Measurements from ENCODE around the gene PKM.
"Not testable (repeated sequence)": the region's sequence is repeated elsewhere in the genome, so short reads cannot be mapped to it uniquely, and the experiment has no call there.

PKM gene

GRCh38 chr15:72231066-72231832, at the start of gene PKM:
TSS of gene PKM (minus strand) at chr15:72231190. CDS start at chr15:72219097, 12,093 bp downstream.
- DNase-seq (ENCODE audit: low read depth in 3 of 3, low spot score in 1 of 3), result peak; percentile 84 to 94 (median 88)

- no peak for DNase-seq (ENCODE audit: low read depth in 3 of 3, low spot score in 1 of 3)
Measured at GRCh38 chr15:72280751-72281150, 49.8 kb upstream of the PKM start.

GRCh38 chr15:72278737-72279136, 47.7 kb upstream of the PKM start:
- no peak for DNase-seq (ENCODE audit: low read depth in 3 of 3, low spot score in 1 of 3)

- no peak for DNase-seq (ENCODE audit: low read depth in 3 of 3, low spot score in 1 of 3)
Measured at GRCh38 chr15:72276326-72276700, 45.3 kb upstream of the PKM start.

- not testable (repeated sequence) for DNase-seq (ENCODE audit: low read depth in 3 of 3, low spot score in 1 of 3)
Measured at GRCh38 chr15:72275635-72276325, 44.8 kb upstream of the PKM start.

GRCh38 chr15:72272997-72273352, 42.0 kb upstream of the PKM start:
- no peak for DNase-seq (ENCODE audit: low read depth in 3 of 3, low spot score in 1 of 3)

- DNase-seq (ENCODE audit: low read depth in 3 of 3, low spot score in 1 of 3), result peak; percentile 93 to 98 (median 98)
Measured at GRCh38 chr15:72272213-72272996, 41.4 kb upstream of the PKM start, which contains the start of gene PARP6. TSS of gene PARP6 (minus strand) at chr15:72272554. CDS start at chr15:72267477, 5,077 bp downstream.

- DNase-seq (ENCODE audit: low read depth in 3 of 3, low spot score in 1 of 3), result peak in 1 of 3 donors; percentile 22
Measured at GRCh38 chr15:72271895-72272212, 40.9 kb upstream of the PKM start.

- DNase-seq (ENCODE audit: low read depth in 3 of 3, low spot score in 1 of 3), result no peak
Measured at GRCh38 chr15:72271221-72271620, 40.2 kb upstream of the PKM start.

- no peak for DNase-seq (ENCODE audit: low read depth in 3 of 3, low spot score in 1 of 3)
Measured at GRCh38 chr15:72269739-72270138, 38.7 kb upstream of the PKM start.

GRCh38 chr15:72265031-72265430, 34.0 kb upstream of the PKM start:
- DNase-seq (ENCODE audit: low read depth in 3 of 3, low spot score in 1 of 3), result no peak

GRCh38 chr15:72252663-72253299, 21.8 kb upstream of the PKM start:
- DNase-seq (ENCODE audit: low read depth in 3 of 3, low spot score in 1 of 3), result no peak

GRCh38 chr15:72249142-72249810, 18.3 kb upstream of the PKM start:
- no peak for DNase-seq (ENCODE audit: low read depth in 3 of 3, low spot score in 1 of 3)

GRCh38 chr15:72248514-72248913, 17.5 kb upstream of the PKM start:
- no peak for DNase-seq (ENCODE audit: low read depth in 3 of 3, low spot score in 1 of 3)

- DNase-seq (ENCODE audit: low read depth in 3 of 3, low spot score in 1 of 3), result no peak
Measured at GRCh38 chr15:72242775-72243370, 11.9 kb upstream of the PKM start.

GRCh38 chr15:72239652-72240051, 8.7 kb upstream of the PKM start:
- no peak for DNase-seq (ENCODE audit: low read depth in 3 of 3, low spot score in 1 of 3)

- no peak for DNase-seq (ENCODE audit: low read depth in 3 of 3, low spot score in 1 of 3)
Measured at GRCh38 chr15:72238586-72238985, 7.6 kb upstream of the PKM start.

- no peak for DNase-seq (ENCODE audit: low read depth in 3 of 3, low spot score in 1 of 3)
Measured at GRCh38 chr15:72237853-72238224, 6.8 kb upstream of the PKM start.

GRCh38 chr15:72237029-72237852, 6.3 kb upstream of the PKM start:
- DNase-seq (ENCODE audit: low read depth in 3 of 3, low spot score in 1 of 3), result peak in 2 of 3 donors; percentile 19 to 27

All from stimulated activated CD4-positive, alpha-beta T cell treated with anti-CD3 and anti-CD28 coated beads, TNF-alpha, amount 100 ng/mL, for 1 hour (primary cell).